ENCODE results near the gene IZUMO1R. TPM values are rescaled to one million over a fixed set of nuclear protein-coding genes. Genes with fewer than 3 reads are reported as not detected.

The IZUMO1R gene
- total RNA-seq, 4 donors from 2014 or later, result not detected

GRCh38 chr11:94295534-94295933, 8.8 kb upstream of the IZUMO1R start:
- DNase-seq (ENCODE audit: extremely low spot score), result no peak

GRCh38 chr11:94297985-94298576, 6.3 kb upstream of the IZUMO1R start:
- no peak overlapping the region for H3K4me3 ChIP-seq
- WGBS, result 76% methylated on average over 5 of the region's 5 CpGs
- H3K27me3 ChIP-seq, result no peaks in the 10 kb centered on the region
- DNase-seq (ENCODE audit: extremely low spot score), result no peak
- intact Hi-C loops (cut with DNase I), result no loop called here
- no peaks in the 10 kb centered on the region for H3K4me1 ChIP-seq
- TF ChIP-seq CTCF (IDR thresholded peaks at IDR 0.05) (no peak), POLR2A (IDR thresholded peaks at IDR 0.05; ENCODE audit: low read depth) (no peak), POLR2AphosphoS5 (IDR thresholded peaks at IDR 0.05) (no peak), EP300 (IDR thresholded peaks at IDR 0.05) (no peak)
- no peaks in the 10 kb centered on the region for H3K9me3 ChIP-seq
- no peaks in the 10 kb centered on the region for H3K36me3 ChIP-seq
- no peak overlapping the region for H3K27ac ChIP-seq (replicated peaks in 1 of 4)

More at GRCh38 chr11:94295534-94295933, 8.8 kb upstream of the IZUMO1R start:
- TF ChIP-seq POLR2A (IDR thresholded peaks at IDR 0.05; ENCODE audit: low read depth) (no peak), POLR2AphosphoS5 (IDR thresholded peaks at IDR 0.05) (no peak), EP300 (IDR thresholded peaks at IDR 0.05) (no peak), CTCF (IDR thresholded peaks at IDR 0.05) (no peak)
- intact Hi-C loops (cut with DNase I), result no loop called here
- Histone ChIP-seq H3K27me3 (no peaks in the 10 kb centered on the region), H3K4me3 (no peak overlapping the region), H3K9me3 (peaks cover 0 to 6% (median 0%) of the 10 kb centered on the region in 4 donors), H3K4me1 (no peaks in the 10 kb centered on the region), H3K27ac (replicated peaks in 1 of 4) (no peak overlapping the region), H3K36me3 (no peaks in the 10 kb centered on the region)
- 75% methylated on average over 1 of the region's 1 CpG for WGBS

DNA sequence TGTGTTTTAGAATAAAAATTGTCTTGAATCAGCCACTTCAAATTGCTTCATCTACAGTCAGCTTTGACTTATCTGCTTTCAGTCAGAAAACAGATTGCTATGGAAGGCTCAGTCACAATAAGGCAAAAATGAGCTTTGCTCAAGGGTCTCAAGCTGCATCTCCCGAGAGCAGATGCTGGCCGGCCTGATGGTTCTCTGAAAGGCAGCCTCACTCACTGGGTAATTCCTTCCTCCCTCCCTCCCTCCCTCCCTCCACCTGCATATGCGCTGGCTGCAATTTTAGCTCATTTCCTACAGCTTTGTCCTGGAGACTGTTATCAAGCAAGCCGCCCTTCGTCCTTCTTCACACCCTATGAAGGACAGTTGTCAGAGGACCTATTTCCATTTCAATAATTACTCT, 1.6 kb upstream of the IZUMO1R start:
- H3K27me3 ChIP-seq, result no peaks in the 10 kb centered on the region
- no peak for DNase-seq (ENCODE audit: extremely low spot score)
- H3K27ac ChIP-seq (replicated peaks in 1 of 4), result no peak overlapping the region
- intact Hi-C loops (cut with DNase I), result no loop called here
- TF ChIP-seq POLR2AphosphoS5 (IDR thresholded peaks at IDR 0.05) (no peak), CTCF (IDR thresholded peaks at IDR 0.05) (no peak), EP300 (IDR thresholded peaks at IDR 0.05) (no peak), POLR2A (IDR thresholded peaks at IDR 0.05; ENCODE audit: low read depth) (no peak)
- peaks cover 2 to 14% (median 7%) of the 10 kb centered on the region in 4 donors for H3K4me1 ChIP-seq
- H3K4me3 ChIP-seq, result no peak overlapping the region
- 59% methylated on average over 5 of the region's 5 CpGs for WGBS
- no peaks in the 10 kb centered on the region for H3K9me3 ChIP-seq
- no peaks in the 10 kb centered on the region for H3K36me3 ChIP-seq

- WGBS, result 75% methylated on average over 1 of the region's 1 CpG
- no peaks in the 10 kb centered on the region for H3K27me3 ChIP-seq
- no peaks in the 10 kb centered on the region for H3K9me3 ChIP-seq
- peak; percentile 55 for DNase-seq (ENCODE audit: extremely low spot score)
- TF ChIP-seq POLR2A (IDR thresholded peaks at IDR 0.05; ENCODE audit: low read depth), result no peak
- TF ChIP-seq CTCF (IDR thresholded peaks at IDR 0.05), result no peak
- no peak for TF ChIP-seq EP300 (IDR thresholded peaks at IDR 0.05)
- TF ChIP-seq POLR2AphosphoS5 (IDR thresholded peaks at IDR 0.05), result no peak
- intact Hi-C loops (cut with DNase I), result no loop called here
- H3K4me3 ChIP-seq, result no peak overlapping the region
- peaks cover 2 to 14% (median 7%) of the 10 kb centered on the region in 4 donors for H3K4me1 ChIP-seq
- no peak overlapping the region for H3K27ac ChIP-seq (replicated peaks in 1 of 4)
- no peaks in the 10 kb centered on the region for H3K36me3 ChIP-seq
These were observed 766 bp downstream of the IZUMO1R start for GRCh38 chr11:94305146-94305545.

Data from esophagus muscularis mucosa (tissue), 4 donors.